Measurements from ENCODE around the gene RBMS1.
"Not testable (repeated sequence)": the region's sequence is repeated elsewhere in the genome, so short reads cannot be mapped to it uniquely, and the experiment has no call there.

RBMS1 gene

GRCh38 chr2:160469621-160470204, 23.9 kb downstream of the RBMS1 start:
- DNase-seq (ENCODE audit: low spot score) = no peak

GRCh38 chr2:160469164-160469563, 24.4 kb downstream of the RBMS1 start:
- DNase-seq (ENCODE audit: low spot score) = no peak

- no peak for DNase-seq (ENCODE audit: low spot score)
Measured at GRCh38 chr2:160467086-160467485, 26.5 kb downstream of the RBMS1 start.

- DNase-seq (ENCODE audit: low spot score) = no peak
Measured at GRCh38 chr2:160465406-160465805, 28.2 kb downstream of the RBMS1 start.

GRCh38 chr2:160465002-160465401, 28.6 kb downstream of the RBMS1 start:
- DNase-seq (ENCODE audit: low spot score) = no peak

- no peak for DNase-seq (ENCODE audit: low spot score)
Measured at GRCh38 chr2:160464017-160464416, 29.6 kb downstream of the RBMS1 start.

GRCh38 chr2:160463245-160463644, 30.4 kb downstream of the RBMS1 start:
- DNase-seq (ENCODE audit: low spot score) = no peak

- DNase-seq (ENCODE audit: low spot score) = no peak
Measured at GRCh38 chr2:160460333-160460731, 33.3 kb downstream of the RBMS1 start.

- no peak for DNase-seq (ENCODE audit: low spot score)
Measured at GRCh38 chr2:160459538-160460332, 33.9 kb downstream of the RBMS1 start.

- DNase-seq (ENCODE audit: low spot score) = no peak
Measured at GRCh38 chr2:160458718-160459453, 34.7 kb downstream of the RBMS1 start.

- DNase-seq (ENCODE audit: low spot score) = no peak
Measured at GRCh38 chr2:160457588-160457987, 36.0 kb downstream of the RBMS1 start.

- DNase-seq (ENCODE audit: low spot score) = no peak
Measured at GRCh38 chr2:160454070-160454797, 39.4 kb downstream of the RBMS1 start.

GRCh38 chr2:160453111-160453820, 40.3 kb downstream of the RBMS1 start:
- DNase-seq (ENCODE audit: low spot score) = no peak

- no peak for DNase-seq (ENCODE audit: low spot score)
Measured at GRCh38 chr2:160450486-160450885, 43.1 kb downstream of the RBMS1 start.

GRCh38 chr2:160448821-160449220, 44.8 kb downstream of the RBMS1 start:
- not testable (repeated sequence) for DNase-seq (ENCODE audit: low spot score)

GRCh38 chr2:160445673-160446072, 47.9 kb downstream of the RBMS1 start:
- DNase-seq (ENCODE audit: low spot score) = no peak

- no peak for DNase-seq (ENCODE audit: low spot score)
Measured at GRCh38 chr2:160442603-160443002, 51.0 kb downstream of the RBMS1 start.

- no peak for DNase-seq (ENCODE audit: low spot score)
Measured at GRCh38 chr2:160440888-160441287, 52.7 kb downstream of the RBMS1 start.

- not testable (repeated sequence) for DNase-seq (ENCODE audit: low spot score)
Measured at GRCh38 chr2:160439038-160439437, 54.6 kb downstream of the RBMS1 start.

GRCh38 chr2:160437273-160437672, 56.3 kb downstream of the RBMS1 start:
- no peak for DNase-seq (ENCODE audit: low spot score)

- DNase-seq (ENCODE audit: low spot score) = no peak
Measured at GRCh38 chr2:160434254-160434948, 59.2 kb downstream of the RBMS1 start.
